HK-2 (cell line): ENCODE data around the gene CCDC40.

ENCODE experiments used
- DNase-seq: peaks from one replicate; pipeline ENCODE4 v3.0.0-alpha.2; 2018; ENCODE audit not compliant: unreplicated experiment

The CCDC40 gene

DNA sequence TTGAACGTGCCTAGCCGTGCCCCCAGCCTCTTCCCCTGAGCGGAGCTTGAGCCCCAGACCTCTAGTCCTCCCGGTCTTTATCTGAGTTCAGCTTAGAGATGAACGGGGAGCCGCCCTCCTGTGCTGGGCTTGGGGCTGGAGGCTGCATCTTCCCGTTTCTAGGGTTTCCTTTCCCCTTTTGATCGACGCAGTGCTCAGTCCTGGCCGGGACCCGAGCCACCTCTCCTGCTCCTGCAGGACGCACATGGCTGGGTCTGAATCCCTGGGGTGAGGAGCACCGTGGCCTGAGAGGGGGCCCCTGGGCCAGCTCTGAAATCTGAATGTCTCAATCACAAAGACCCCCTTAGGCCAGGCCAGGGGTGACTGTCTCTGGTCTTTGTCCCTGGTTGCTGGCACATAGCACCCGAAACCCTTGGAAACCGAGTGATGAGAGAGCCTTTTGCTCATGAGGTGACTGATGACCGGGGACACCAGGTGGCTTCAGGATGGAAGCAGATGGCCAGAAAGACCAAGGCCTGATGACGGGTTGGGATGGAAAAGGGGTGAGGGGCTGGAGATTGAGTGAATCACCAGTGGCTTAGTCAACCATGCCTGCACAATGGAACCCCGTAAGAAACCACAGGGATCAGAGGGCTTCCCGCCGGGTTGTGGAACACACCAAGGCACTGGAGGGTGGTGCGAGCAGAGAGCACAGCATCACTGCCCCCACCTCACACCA lies 65.7 kb downstream of the CCDC40 start:
- DNase-seq: peak; percentile 39

DNA sequence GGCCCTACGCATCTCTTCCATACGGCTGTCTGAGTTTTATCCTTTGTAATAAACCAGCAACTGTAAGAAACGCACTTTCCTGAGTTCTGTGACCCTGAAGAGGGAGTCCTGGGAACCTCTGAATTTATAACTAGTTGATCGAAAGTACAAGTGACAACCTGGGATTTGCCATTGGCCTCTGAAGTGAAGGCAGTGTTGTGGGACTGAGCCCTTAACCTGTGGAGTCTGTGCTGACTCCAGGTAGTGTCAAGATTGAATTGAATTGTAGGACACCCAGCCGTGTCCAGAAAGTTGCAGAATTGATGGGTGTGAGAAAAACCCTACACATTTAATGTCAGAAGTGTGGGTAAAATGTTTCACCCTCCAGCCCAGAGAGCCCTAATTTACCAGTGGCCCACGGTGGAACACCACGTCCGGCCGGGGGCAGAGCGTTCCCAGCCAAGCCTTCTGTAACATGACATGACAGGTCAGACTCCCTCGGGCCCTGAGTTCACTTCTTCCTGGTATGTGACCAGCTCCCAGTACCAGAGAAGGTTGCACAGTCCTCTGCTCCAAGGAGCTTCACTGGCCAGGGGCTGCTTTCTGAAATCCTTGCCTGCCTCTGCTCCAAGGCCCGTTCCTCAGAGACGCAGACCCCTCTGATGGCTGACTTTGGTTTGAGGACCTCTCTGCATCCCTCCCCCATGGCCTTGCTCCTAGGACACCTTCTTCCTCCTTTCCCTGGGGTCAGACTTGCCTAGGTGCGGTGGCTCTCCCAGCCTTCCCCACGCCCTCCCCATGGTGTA lies 66.4 kb downstream of the CCDC40 start:
- no peak for DNase-seq

DNA sequence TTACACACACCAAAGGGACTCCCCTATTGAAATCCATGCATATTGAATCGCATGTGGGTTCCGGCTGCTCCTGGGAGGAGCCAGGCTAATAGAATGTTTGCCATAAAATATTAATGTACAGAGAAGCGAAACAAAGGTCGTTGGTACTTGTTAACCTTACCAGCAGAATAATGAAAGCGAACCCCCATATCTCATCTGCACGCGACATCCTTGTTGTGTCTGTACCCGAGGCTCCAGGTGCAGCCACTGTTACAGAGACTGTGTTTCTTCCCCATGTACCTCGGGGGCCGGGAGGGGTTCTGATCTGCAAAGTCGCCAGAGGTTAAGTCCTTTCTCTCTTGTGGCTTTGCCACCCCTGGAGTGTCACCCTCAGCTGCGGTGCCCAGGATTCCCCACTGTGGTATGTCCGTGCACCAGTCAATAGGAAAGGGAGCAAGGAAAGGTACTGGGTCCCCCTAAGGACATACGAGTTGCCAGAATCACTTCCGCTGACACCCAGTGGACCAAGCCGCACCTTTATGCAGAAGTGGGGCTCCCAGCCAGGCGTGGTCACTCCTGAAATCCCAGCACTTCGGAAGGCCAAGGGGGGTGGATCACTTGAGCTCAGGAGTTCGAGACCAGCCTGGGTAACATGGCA lies 67.1 kb downstream of the CCDC40 start:
- no peak for DNase-seq

DNA sequence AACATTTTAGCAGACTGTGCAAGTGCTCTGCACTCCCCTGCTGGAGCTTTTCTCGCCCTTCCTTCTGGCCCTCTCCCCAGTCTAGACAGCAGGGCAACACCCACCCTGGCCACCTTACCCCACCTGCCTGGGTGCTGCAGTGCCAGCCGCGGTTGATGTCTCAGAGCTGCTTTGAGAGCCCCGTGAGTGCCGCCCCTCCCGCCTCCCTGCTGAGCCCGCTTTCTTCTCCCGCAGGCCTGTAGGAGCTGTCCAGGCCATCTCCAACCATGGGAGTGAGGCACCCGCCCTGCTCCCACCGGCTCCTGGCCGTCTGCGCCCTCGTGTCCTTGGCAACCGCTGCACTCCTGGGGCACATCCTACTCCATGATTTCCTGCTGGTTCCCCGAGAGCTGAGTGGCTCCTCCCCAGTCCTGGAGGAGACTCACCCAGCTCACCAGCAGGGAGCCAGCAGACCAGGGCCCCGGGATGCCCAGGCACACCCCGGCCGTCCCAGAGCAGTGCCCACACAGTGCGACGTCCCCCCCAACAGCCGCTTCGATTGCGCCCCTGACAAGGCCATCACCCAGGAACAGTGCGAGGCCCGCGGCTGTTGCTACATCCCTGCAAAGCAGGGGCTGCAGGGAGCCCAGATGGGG lies 68.0 kb downstream of the CCDC40 start:
- peak; percentile 40 for DNase-seq

DNA sequence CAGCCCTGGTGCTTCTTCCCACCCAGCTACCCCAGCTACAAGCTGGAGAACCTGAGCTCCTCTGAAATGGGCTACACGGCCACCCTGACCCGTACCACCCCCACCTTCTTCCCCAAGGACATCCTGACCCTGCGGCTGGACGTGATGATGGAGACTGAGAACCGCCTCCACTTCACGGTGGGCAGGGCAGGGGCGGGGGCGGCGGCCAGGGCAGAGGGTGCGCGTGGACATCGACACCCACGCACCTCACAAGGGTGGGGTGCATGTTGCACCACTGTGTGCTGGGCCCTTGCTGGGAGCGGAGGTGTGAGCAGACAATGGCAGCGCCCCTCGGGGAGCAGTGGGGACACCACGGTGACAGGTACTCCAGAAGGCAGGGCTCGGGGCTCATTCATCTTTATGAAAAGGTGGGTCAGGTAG lies 68.5 kb downstream of the CCDC40 start:
- no peak for DNase-seq

DNA sequence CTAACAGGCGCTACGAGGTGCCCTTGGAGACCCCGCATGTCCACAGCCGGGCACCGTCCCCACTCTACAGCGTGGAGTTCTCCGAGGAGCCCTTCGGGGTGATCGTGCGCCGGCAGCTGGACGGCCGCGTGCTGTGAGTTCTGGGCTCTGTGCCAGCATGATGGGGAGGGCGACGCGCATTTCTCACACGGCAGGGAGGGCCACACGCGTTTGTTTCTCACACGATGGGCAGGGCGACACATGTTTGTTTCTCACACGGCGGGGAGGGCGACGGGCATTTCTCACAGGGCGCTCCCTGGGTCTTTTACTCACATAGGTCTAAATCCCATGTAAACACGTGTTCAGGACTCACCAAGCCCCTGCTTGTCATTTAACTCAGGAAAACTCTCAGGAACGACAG lies 69.3 kb downstream of the CCDC40 start:
- DNase-seq: no peak

DNA sequence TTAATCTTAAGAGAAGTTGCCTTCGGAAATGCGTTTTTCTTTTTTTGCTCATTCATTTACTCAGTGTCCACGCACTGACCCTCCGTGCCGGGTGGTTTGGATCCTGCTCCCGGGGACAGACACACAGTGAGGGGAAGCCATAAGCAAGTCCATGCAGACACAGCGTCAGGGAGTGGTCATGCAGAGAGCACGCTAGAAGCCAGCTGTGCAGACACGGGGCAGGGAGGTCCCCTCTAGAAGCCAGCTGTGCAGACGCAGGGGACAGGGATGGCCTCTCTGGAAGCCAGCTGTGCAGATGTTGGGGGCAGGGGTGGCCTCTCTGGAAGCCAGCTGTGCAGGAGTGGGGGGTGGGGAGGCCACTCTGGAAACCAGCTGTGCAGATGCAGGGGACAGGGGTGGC lies 69.7 kb downstream of the CCDC40 start:
- no peak for DNase-seq

DNA sequence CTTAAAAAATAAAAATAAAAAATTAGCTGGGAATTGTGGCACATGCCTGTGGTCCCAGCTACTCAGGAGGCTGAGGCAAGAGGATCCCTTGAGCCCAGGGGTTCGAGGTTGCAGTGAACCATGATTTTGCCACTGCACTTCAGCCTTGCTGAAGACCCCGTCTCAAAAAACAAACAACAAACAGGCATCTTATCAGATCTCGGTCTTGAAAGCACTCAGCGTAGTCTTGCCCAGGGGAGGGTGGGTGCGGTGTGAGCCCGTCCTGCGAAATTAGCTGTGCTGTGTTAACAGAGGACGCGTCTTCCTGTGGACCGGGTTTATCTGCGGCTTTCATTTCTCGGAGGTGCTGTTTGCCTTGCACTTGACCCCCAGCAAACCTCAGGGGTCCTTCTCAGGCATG lies 70.3 kb downstream of the CCDC40 start:
- DNase-seq: no peak

DNA sequence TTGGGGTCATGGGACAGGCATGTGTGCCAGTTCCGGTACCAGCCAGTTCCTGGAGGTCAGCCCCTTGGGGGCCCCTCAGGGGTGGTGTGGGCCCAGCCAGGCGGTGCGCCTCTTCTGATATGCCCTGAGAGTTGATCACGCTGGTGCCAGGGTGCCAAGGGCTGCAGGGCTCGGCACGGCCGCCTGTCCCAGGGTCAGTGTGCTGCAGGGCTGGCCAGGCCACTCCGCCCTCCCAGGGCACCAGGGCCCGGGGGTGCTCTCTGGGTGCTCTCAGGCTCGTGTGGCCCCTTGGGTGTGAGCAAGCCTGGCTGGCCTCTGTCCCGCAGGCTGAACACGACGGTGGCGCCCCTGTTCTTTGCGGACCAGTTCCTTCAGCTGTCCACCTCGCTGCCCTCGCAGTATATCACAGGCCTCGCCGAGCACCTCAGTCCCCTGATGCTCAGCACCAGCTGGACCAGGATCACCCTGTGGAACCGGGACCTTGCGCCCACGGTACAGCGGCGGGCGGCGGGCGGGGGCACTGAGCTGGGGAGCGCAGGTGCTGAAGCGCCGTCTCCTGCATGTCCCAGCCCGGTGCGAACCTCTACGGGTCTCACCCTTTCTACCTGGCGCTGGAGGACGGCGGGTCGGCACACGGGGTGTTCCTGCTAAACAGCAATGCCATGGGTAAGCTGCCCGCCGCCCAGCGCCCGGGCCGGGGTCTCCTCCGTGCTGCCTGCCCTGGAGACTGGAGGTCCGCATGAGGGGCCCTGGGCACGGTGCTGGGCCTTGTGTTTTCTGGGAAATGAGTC lies 71.0 kb downstream of the CCDC40 start:
- DNase-seq: no peak

DNA sequence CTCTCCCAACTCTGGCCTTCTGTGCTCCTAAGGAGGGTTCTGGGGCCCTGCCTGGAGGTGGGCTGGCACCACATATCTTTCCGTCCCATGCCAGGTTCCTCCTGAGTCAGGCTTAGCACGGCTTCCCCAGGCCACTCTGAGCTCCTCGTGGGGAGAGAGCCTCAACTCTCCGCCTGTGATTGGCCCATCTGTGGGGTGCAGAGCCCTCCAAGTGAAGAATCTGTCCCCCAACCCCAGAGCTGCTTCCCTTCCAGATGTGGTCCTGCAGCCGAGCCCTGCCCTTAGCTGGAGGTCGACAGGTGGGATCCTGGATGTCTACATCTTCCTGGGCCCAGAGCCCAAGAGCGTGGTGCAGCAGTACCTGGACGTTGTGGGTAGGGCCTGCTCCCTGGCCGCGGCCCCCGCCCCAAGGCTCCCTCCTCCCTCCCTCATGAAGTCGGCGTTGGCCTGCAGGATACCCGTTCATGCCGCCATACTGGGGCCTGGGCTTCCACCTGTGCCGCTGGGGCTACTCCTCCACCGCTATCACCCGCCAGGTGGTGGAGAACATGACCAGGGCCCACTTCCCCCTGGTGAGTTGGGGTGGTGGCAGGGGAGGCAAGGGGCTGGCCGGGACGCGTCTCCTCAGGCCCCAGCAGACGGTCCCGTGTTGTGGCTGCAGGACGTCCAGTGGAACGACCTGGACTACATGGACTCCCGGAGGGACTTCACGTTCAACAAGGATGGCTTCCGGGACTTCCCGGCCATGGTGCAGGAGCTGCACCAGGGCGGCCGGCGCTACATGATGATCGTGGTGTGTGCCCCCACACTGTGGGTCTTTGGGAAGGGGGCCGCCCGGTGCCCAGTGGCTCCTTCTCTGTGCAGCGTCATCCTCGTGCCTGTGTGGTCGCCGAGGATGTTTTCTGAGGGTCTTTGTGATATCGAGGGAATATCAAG lies 71.9 kb downstream of the CCDC40 start:
- no peak for DNase-seq

DNA sequence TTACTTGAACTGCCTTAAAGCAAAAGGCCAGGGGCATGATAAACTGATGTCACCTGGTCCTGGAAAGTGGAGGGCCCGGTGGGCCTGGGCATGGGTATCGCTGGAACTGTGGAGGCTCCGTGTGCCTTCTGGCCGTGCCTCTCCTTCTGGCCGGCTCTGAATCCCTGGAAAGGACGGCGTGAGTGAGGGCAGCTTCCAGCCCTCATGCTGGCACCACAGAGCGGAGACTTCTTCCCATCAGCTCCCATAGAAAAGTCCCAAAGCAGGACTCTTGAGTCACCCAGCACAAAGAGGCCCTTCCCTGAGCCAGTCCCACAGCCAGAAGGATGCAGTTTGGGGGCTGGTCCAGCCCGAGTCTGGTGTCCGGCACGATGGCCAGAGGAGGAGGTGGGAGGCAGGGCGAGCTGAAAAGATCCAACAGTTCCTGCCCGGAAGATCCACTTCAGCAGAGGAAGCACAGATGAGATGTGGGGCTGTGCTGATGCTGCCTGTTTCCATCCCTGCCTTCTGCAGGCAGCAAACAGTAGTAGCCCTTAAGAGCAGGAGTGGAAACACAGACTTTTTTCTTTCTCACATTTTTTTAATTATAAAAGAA lies 72.7 kb downstream of the CCDC40 start:
- DNase-seq: no peak

DNA sequence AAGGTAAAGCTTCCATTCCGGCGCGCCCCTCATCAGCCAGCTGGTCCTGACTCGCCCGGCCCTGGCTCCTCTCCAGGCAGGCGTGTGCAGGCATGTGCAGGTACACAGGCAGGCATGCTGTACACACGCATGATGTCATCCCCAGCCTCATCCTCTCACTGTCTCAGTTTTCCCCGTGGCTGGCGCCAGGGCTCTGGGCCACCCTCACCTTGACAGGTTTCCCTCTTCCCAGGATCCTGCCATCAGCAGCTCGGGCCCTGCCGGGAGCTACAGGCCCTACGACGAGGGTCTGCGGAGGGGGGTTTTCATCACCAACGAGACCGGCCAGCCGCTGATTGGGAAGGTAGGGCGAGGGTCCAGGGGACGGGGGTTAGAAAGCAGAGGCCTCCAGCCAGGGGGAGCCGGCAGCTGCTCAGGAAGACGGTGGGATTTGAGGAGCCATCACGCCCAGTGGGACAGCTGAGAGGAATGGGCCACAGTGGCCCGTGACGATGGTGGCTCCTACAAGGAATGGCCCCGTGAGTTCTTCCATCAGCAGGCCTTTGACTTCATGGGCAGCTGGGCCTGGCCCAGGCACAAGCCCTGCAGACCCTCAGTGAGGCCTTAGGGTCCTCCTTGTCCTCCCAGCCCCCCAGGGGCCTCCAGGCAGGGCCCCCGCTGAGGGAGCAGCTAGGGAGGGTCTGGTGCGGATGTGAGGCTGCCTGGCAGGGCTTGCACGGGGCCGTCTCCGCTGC lies 73.4 kb downstream of the CCDC40 start:
- DNase-seq: no peak

DNA sequence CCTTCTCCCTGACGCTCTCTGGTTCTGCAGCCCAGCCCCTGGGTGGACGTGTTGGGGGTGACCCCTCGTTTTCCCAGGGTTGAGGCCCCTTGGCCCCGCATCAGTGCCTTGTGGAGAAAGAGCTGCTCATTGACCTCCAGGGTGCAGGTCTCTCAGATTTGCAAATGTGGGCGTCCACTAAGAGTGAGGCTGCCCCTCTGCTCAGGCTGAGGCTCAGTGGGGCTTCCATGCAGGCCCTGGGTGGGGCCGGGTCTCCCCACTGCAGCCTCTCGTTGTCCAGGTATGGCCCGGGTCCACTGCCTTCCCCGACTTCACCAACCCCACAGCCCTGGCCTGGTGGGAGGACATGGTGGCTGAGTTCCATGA lies 74.0 kb downstream of the CCDC40 start:
- no peak for DNase-seq

DNA sequence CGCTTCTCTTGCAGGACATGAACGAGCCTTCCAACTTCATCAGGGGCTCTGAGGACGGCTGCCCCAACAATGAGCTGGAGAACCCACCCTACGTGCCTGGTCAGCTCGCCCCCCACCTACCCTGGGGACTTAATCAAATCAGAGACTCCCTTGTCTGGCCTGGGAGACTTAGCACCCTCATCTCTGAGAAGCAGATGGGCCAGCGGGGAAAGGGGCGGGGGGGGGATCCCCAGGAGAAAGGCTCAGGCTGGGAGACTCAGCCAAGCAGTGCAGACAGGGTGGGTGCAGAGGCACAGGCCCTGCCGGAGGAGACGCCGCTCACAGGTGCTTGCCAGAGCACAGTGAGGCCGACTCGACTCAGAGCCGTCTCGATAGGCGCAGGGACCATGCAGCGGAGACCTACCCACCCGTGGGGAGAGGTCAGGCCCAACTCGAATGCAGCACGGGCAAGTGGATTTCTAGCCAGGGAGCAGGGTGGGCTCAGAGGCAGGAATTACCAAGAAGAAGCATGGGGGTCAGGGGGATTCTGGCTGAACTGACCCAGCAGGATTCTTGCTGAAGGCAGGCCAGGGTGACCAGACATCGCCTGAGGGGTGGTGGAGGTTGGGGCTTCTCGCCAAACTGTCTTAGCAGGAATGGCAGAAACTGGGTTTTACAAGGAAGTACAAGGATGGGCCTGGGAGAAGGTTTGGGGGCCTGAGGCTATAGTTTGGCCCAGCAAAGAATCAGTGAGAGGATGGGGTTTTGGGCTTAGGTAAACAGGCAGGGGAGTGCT lies 74.7 kb downstream of the CCDC40 start:
- DNase-seq: no peak

DNA sequence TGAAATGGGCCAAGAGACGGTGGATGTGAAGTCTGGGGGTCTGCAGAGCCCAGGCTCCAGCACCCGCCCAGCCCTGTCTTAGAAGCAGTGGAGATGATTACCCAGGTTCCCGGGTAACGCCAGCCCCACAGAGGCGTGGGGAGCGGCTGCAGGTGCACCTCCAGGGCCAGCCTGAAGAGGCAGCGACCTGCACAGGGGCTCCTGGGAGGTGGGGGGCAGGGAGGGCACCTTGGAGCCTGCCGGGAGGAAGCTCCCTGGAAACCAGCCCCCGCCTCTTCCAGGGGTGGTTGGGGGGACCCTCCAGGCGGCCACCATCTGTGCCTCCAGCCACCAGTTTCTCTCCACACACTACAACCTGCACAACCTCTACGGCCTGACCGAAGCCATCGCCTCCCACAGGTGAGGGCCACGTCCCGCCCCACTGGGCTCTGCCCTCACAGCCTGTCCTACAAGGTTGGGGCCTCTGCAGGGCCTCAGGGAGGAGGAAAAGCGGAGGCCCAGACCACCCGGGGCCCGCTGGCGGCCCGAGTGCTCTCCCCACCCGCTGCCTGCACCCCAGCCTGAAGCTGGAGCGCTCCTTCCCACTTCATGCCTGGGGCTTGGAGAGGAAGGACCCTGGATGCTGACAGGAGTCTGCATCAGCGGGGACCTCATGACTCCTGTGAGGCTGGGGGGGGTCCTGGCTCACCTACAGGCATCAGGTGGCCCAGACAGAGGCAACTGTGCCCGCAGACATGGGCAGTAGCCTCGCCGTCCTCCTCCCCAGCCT lies 75.4 kb downstream of the CCDC40 start:
- DNase-seq: no peak

DNA sequence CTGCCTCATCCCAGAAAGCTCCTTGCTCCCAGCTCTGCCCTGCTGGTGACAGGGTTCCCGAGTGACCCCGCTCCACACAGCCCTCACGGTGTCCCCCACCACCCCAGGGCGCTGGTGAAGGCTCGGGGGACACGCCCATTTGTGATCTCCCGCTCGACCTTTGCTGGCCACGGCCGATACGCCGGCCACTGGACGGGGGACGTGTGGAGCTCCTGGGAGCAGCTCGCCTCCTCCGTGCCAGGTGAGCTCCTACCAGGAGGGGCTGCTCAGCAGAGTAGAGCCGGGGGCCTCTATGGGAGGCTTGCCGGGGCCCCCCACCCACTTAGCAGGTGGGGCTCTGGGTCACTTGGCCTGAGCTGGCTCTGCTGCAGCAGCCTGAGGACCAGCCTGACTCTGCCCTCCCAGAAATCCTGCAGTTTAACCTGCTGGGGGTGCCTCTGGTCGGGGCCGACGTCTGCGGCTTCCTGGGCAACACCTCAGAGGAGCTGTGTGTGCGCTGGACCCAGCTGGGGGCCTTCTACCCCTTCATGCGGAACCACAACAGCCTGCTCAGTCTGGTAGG lies 76.1 kb downstream of the CCDC40 start:
- no peak for DNase-seq

DNA sequence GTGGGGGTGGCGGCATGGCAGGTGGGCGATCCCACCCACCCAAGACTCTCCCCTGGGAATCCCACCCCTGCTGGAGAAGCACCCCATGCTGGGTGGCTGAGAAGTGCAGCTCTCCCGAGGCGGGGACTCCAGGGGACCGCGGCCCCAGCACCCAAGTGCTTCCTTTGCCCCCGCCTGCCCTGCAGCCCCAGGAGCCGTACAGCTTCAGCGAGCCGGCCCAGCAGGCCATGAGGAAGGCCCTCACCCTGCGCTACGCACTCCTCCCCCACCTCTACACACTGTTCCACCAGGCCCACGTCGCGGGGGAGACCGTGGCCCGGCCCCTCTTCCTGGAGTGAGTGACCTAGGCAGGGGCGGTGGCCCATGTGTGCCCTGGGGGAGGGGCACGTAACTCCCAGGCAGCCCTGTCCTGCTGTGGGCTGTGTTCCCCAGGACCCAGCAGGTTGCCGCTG lies 76.6 kb downstream of the CCDC40 start:
- DNase-seq: no peak

DNA sequence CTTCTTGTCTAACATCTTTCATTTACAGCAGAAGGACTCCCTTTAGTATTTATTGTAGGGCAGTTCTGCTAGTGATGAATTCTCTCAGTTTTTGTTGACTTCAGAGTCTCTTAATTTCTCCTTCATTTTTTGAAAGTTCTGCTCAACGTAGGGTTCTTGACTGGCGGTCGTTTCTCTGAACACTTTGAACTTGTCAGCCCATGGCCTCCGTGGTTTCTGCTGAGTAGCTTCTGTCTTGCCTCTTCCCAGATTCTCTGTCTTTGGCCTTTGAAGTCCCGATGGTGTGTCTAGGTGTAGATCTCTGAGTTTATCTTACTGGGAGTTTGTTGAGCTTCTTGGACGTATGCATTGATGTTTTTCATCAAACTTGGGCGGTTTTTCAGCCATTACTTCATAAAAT lies 78.3 kb downstream of the CCDC40 start:
- DNase-seq: no peak
